PFSK-1 (cell line): Measurements from ENCODE around the gene PAPPA2.

Source experiments
- FOXP2 ChIP-seq: optimal IDR thresholded peaks from 2 replicates; pipeline ENCODE3; 2011; ENCODE audit warnings: borderline replicate concordance, control low read depth, inconsistent platforms; ENCODE audit not compliant: insufficient read depth; ENCODE audit errors: extremely low read length, extremely low read depth
- POLR2AphosphoS5 ChIP-seq: IDR thresholded peaks from 2 replicates; pipeline ENCODE4 v1.6.1; 2012; ENCODE audit warnings: low read depth, mild to moderate bottlenecking, control low read depth, low read length, moderate library complexity
- REST ChIP-seq, 2 experiments: IDR thresholded peaks; 2 replicates each; pipeline versions ENCODE4 v1.6.1 to v1.8.0; 2011 to 2012; ENCODE audit warnings: low read depth in 2 of 2, low read length in 2 of 2, control low read depth in 1 of 2, inconsistent platforms in 1 of 2, mild to moderate bottlenecking in 1 of 2, moderate library complexity in 1 of 2; ENCODE audit not compliant: insufficient read depth in 1 of 2
- SIN3A ChIP-seq: IDR thresholded peaks from 2 replicates; pipeline ENCODE4 v1.6.1; 2012; ENCODE audit warnings: mild to moderate bottlenecking, low read length, moderate library complexity, borderline replicate concordance; ENCODE audit not compliant: insufficient read depth
- TAF1 ChIP-seq: IDR thresholded peaks from 2 replicates; pipeline ENCODE4 v1.6.1; 2012; ENCODE audit warnings: low read length, control low read depth, borderline replicate concordance; ENCODE audit not compliant: insufficient read depth

The PAPPA2 gene

GRCh38 chr1:176802316-176802715 is 339.3 kb downstream of the PAPPA2 start:
- no peak for TF ChIP-seq FOXP2
- TF ChIP-seq POLR2AphosphoS5: no peak
- TF ChIP-seq TAF1: no peak

- TF ChIP-seq SIN3A: no peak
- TF ChIP-seq TAF1: no peak
- TF ChIP-seq FOXP2: no peak
- no peak for TF ChIP-seq REST (IDR thresholded peaks at IDR 0.05; ENCODE audit: insufficient read depth in 1 of 2, low read depth in 2 of 2, low read length in 2 of 2)
Measured at GRCh38 chr1:176803042-176803441, 340.1 kb downstream of the PAPPA2 start.

GRCh38 chr1:176803596-176803995 is 340.6 kb downstream of the PAPPA2 start:
- TF ChIP-seq SIN3A (no peak), REST (IDR thresholded peaks at IDR 0.05; ENCODE audit: insufficient read depth in 1 of 2, low read depth in 2 of 2, low read length in 2 of 2) (no peak), TAF1 (no peak), POLR2AphosphoS5 (no peak), FOXP2 (no peak)

GRCh38 chr1:176809292-176809691 is 346.3 kb downstream of the PAPPA2 start:
- TF ChIP-seq TAF1 (no peak), SIN3A (no peak), POLR2AphosphoS5 (no peak), REST (IDR thresholded peaks at IDR 0.05; ENCODE audit: insufficient read depth in 1 of 2, low read depth in 2 of 2, low read length in 2 of 2) (no peak), FOXP2 (no peak)

- no peak for TF ChIP-seq POLR2AphosphoS5
- TF ChIP-seq TAF1: no peak
- no peak for TF ChIP-seq SIN3A
- no peak for TF ChIP-seq REST (IDR thresholded peaks at IDR 0.05; ENCODE audit: insufficient read depth in 1 of 2, low read depth in 2 of 2, low read length in 2 of 2)
- no peak for TF ChIP-seq FOXP2
Measured at GRCh38 chr1:176811511-176812288, 348.7 kb downstream of the PAPPA2 start.
